LNCaP clone FGC (cell line): ENCODE data around the gene TAF3.
A peak's percentile ranks its signal among the peaks of the same experiment; 100 is the strongest.

Experiments used
- DNase-seq: peaks from one replicate; pipeline ENCODE4 v3.0.0-alpha.2; 2011; ENCODE audit warnings: low read depth
- H3K4me3 ChIP-seq: 2 replicates; pipeline ENCODE4 v1.5.1; 2011; ENCODE audit warnings: mild to moderate bottlenecking, low read depth, low read length, control low read depth
- CTCF ChIP-seq: IDR thresholded peaks from 2 replicates; pipeline ENCODE4 v1.5.1; 2012; ENCODE audit warnings: mild to moderate bottlenecking; ENCODE audit not compliant: control insufficient read depth, insufficient read depth; ENCODE audit errors: extremely low read depth

TAF3 gene

GRCh38 chr10:7855205-7855604 is 36.9 kb downstream of the TAF3 start:
- H3K4me3 ChIP-seq, result no peak overlapping the region
- TF ChIP-seq CTCF, result no peak
- DNase-seq, result no peak

- DNase-seq, result no peak
- no peak overlapping the region for H3K4me3 ChIP-seq
- no peak for TF ChIP-seq CTCF
Observed at GRCh38 chr10:7856678-7857077, 38.4 kb downstream of the TAF3 start.

DNA sequence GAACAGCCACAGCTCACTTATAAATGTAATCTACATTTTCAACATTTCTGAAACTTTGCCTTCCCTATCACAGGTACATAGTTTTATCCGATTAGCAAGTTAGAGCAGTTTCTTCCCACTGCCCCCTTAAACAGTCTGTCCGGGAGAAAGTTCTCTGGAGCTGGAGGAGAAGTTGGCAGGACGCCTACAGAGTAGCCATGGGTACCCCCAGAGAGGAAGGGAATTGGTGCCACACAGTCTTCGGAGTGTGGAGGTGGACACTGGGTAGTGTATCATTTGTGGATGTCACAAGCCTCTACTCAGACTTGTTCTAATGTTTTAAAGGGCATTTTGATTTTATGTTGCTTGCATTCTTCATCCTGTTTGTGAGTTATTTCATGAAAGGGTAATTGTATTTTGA is 39.0 kb downstream of the TAF3 start:
- TF ChIP-seq CTCF, result no peak
- DNase-seq, result no peak
- no peak overlapping the region for H3K4me3 ChIP-seq

GRCh38 chr10:7861509-7862120 is 43.3 kb downstream of the TAF3 start:
- no peak overlapping the region for H3K4me3 ChIP-seq
- DNase-seq, result no peak
- TF ChIP-seq CTCF, result no peak

DNA sequence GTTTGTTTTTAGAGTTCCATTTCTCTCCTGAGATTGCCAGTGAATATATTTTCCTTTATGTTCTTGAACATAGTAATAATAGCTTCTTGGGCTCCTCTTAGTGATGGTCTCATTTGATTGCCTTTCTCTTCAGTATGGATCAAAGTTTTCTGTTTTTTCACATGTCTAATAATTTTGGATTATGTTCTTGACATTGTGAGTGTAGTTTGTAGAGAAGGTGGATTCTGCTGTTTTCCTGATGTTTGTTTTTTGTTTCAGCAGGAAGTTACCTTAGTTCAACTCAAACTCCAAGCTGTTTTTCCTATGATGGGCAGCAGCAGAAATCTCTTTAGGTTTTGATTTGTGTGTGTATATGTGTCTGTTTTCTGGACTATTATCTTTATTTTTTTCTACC is 43.8 kb downstream of the TAF3 start:
- no peak for TF ChIP-seq CTCF
- DNase-seq, result no peak

GRCh38 chr10:7866176-7866575 is 47.9 kb downstream of the TAF3 start:
- no peak overlapping the region for H3K4me3 ChIP-seq
- no peak for DNase-seq
- no peak for TF ChIP-seq CTCF

More for the DNA sequence above, 43.8 kb downstream of the TAF3 start:
- no peak overlapping the region for H3K4me3 ChIP-seq

DNA sequence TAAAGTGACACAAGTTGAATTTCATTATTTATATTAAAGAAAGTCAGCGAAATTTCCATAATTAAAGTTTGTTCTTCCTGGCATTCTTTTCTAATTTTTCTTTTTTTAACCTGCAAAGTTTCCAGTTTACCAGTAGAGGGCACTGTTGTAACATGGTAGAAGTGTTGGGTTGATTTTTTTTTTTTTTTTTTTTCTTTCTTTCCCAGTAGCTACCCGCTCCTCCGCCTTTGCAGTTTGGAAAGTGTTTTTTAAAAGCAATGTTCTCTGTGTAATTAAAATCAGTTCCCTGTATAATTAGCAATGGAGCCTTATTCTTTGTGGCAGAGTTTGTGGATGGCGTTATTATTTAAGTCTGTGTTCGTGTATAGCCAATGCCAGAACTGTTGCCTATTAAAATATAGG is 53.7 kb downstream of the TAF3 start:
- peak; percentile 56 for TF ChIP-seq CTCF
- no peak for DNase-seq
- H3K4me3 ChIP-seq, result no peak overlapping the region
